Ishikawa (cell line): ENCODE measurements around the gene C17orf114.

Experiments
- CREB1 ChIP-seq: IDR thresholded peaks from 2 replicates; pipeline ENCODE4 v1.6.1; 2012; ENCODE audit warnings: low read depth
- EGR1 ChIP-seq: IDR thresholded peaks from 2 replicates; pipeline ENCODE4 v1.6.1; 2012
- EP300 ChIP-seq: IDR thresholded peaks from 2 replicates; pipeline ENCODE4 v1.6.1; 2012; ENCODE audit warnings: borderline replicate concordance
- FOXM1 ChIP-seq: IDR thresholded peaks from 2 replicates; pipeline ENCODE4 v1.6.1; 2012; ENCODE audit warnings: low read depth, borderline replicate concordance
- RAD21 ChIP-seq: IDR thresholded peaks from 2 replicates; pipeline ENCODE4 v1.6.1; 2012; ENCODE audit warnings: low read depth
- TAF1 ChIP-seq: IDR thresholded peaks from 2 replicates; pipeline ENCODE4 v1.6.1; 2012; ENCODE audit warnings: low read depth, mild to moderate bottlenecking
- TEAD4 ChIP-seq: IDR thresholded peaks from 2 replicates; pipeline ENCODE4 v1.6.1; 2012
- YY1 ChIP-seq: IDR thresholded peaks from 2 replicates; pipeline ENCODE4 v1.6.1; 2012; ENCODE audit warnings: low read depth
- TF ChIP-seq, protein P1 (sequence below): IDR thresholded peaks from 2 replicates; pipeline ENCODE4 v1.6.1; 2012; ENCODE audit warnings: low read depth, mild to moderate bottlenecking

DNA sequence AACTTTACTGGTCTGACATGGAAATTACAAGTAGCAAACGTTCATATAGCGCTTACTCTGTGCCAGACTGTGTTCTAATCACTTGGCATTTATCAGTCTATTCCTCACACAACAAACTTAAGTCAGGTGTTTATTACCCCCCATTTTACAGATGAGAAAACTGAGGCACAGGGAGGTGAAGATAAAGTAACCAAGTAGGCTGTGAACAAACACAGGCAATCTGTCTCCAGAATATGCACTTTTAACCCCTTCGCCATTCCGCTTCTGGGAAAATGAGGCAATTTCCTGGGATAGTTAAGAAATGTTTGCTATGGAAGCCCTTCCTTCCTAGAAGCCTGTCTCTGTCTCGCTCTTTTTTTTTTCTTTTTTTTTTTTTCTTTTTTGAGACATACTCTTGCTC is 50.2 kb downstream of the C17orf114 start:
- TF ChIP-seq RAD21 (no peak), TEAD4 (no peak), TAF1 (no peak), EGR1 (no peak), CREB1 (no peak), YY1 (no peak), EP300 (no peak), FOXM1 (no peak)
- TF ChIP-seq, protein P1, sequence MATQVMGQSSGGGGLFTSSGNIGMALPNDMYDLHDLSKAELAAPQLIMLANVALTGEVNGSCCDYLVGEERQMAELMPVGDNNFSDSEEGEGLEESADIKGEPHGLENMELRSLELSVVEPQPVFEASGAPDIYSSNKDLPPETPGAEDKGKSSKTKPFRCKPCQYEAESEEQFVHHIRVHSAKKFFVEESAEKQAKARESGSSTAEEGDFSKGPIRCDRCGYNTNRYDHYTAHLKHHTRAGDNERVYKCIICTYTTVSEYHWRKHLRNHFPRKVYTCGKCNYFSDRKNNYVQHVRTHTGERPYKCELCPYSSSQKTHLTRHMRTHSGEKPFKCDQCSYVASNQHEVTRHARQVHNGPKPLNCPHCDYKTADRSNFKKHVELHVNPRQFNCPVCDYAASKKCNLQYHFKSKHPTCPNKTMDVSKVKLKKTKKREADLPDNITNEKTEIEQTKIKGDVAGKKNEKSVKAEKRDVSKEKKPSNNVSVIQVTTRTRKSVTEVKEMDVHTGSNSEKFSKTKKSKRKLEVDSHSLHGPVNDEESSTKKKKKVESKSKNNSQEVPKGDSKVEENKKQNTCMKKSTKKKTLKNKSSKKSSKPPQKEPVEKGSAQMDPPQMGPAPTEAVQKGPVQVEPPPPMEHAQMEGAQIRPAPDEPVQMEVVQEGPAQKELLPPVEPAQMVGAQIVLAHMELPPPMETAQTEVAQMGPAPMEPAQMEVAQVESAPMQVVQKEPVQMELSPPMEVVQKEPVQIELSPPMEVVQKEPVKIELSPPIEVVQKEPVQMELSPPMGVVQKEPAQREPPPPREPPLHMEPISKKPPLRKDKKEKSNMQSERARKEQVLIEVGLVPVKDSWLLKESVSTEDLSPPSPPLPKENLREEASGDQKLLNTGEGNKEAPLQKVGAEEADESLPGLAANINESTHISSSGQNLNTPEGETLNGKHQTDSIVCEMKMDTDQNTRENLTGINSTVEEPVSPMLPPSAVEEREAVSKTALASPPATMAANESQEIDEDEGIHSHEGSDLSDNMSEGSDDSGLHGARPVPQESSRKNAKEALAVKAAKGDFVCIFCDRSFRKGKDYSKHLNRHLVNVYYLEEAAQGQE: no peak
